Osteocyte (in vitro differentiated cells): ENCODE measurements around the gene KIF15. TPM values are rescaled to one million over a fixed set of nuclear protein-coding genes. Genes with fewer than 3 reads are reported as not detected.

ENCODE experiments used
- DNase-seq: peaks from one replicate; pipeline ENCODE4 v3.0.0; 2021; ENCODE audit warnings: mixed read lengths; ENCODE audit not compliant: unreplicated experiment; ENCODE audit errors: extremely low spot score
- H3K27ac Mint-ChIP-seq: one replicate; pipeline ENCODE4 v1.8.0; 2021; ENCODE audit warnings: mild to moderate bottlenecking, mixed read lengths; ENCODE audit not compliant: unreplicated experiment
- H3K27me3 Mint-ChIP-seq: one replicate; pipeline ENCODE4 v1.8.0; 2021; ENCODE audit warnings: mixed read lengths; ENCODE audit not compliant: unreplicated experiment
- H3K36me3 Mint-ChIP-seq: one replicate; pipeline ENCODE4 v1.8.0; 2021; ENCODE audit warnings: mixed read lengths; ENCODE audit not compliant: unreplicated experiment
- H3K4me1 Mint-ChIP-seq: one replicate; pipeline ENCODE4 v1.8.0; 2021; ENCODE audit warnings: mixed read lengths; ENCODE audit not compliant: unreplicated experiment
- H3K4me3 Mint-ChIP-seq: one replicate; pipeline ENCODE4 v1.8.0; 2021; ENCODE audit warnings: mild to moderate bottlenecking, moderate library complexity, mixed read lengths; ENCODE audit not compliant: unreplicated experiment
- H3K9me3 Mint-ChIP-seq: one replicate; pipeline ENCODE4 v1.8.0; 2021; ENCODE audit warnings: mixed read lengths; ENCODE audit not compliant: unreplicated experiment
- total RNA-seq: library from RNA; stranded (reverse); gene quantifications from 2 replicates; pipeline ENCODE4 v1.2.1, GENCODE V29; 2021
- TF ChIP-seq, protein P1 (sequence below): fragments of 200-600 bp; sonication (generic); IDR thresholded peaks from 2 replicates; pipeline ENCODE4 v1.5.0; 2021; ENCODE audit warnings: antibody characterized with exemption, mild to moderate bottlenecking, moderate library complexity

Gene KIF15
- total RNA-seq, 1 donor from 2014 or later = 3.1 TPM

DNA sequence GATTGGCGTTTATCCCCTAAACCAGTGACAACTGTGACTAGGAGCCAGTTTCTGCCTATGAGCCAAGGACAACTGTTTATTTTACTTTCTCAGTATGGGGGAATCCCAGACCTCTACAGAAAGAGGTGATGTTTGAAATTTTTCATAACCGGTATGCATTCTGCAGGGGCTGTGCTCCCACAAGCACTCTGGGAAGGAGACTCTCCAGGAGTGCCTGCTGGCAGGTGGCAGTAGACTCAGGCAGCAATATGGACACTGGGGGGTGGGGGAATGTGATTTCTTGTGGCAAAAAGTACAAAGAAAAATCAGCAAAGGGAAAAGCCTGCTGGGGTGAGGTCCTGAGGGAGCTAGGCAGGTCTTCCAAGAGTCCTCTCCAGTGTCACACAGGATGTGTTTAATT is 118.7 kb downstream of the KIF15 start:
- Mint-ChIP-seq H3K4me1 (peaks cover 36% of the 10 kb centered on the region), H3K36me3 (no peaks in the 10 kb centered on the region), H3K4me3 (no peak overlapping the region), H3K27ac (no peak overlapping the region), H3K9me3 (no peaks in the 10 kb centered on the region), H3K27me3 (no peaks in the 10 kb centered on the region)
- no peak for DNase-seq
- TF ChIP-seq, protein P1, sequence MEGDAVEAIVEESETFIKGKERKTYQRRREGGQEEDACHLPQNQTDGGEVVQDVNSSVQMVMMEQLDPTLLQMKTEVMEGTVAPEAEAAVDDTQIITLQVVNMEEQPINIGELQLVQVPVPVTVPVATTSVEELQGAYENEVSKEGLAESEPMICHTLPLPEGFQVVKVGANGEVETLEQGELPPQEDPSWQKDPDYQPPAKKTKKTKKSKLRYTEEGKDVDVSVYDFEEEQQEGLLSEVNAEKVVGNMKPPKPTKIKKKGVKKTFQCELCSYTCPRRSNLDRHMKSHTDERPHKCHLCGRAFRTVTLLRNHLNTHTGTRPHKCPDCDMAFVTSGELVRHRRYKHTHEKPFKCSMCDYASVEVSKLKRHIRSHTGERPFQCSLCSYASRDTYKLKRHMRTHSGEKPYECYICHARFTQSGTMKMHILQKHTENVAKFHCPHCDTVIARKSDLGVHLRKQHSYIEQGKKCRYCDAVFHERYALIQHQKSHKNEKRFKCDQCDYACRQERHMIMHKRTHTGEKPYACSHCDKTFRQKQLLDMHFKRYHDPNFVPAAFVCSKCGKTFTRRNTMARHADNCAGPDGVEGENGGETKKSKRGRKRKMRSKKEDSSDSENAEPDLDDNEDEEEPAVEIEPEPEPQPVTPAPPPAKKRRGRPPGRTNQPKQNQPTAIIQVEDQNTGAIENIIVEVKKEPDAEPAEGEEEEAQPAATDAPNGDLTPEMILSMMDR = no peak

DNA sequence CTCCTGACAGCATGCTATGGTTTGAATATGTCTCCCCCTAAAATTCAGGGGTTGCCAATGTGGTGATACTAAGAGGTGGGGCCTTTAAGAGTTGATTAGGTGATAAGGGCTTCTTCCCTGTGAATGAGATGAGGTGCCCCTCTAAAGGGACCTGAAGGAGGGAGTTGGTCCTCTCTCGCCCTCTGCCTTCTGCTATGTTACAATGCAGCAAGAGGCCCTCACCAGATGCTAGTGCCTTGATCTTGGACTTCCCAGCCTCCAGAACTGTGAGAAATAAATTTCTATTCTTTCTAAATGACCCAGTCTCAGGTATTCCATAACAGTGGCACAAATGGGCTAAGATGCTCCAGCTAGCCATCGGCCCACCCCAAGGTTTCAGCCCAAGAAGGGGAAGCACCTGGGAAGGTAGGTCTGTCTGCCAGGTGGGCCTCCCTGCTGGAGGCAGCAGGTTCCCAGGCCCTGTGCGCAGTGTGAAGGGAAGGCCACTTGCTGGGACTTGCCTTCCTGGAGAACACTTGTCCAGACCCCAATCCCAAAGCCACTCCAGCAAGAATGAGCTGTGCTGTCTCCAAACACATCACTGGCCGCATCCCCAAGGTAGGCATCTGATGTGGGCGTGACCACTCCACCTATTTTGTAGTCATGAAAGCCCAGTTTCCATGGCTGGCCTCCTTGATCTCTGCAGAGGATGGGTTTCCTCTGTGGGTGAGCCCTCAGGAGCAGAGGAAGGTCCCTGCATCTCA is 121.8 kb downstream of the KIF15 start:
- H3K27ac Mint-ChIP-seq = peak overlapping the region; percentile 89
- no peaks in the 10 kb centered on the region for H3K9me3 Mint-ChIP-seq
- no peak for DNase-seq
- H3K27me3 Mint-ChIP-seq = no peaks in the 10 kb centered on the region
- TF ChIP-seq, protein P1 = peak; percentile 31
- H3K4me3 Mint-ChIP-seq = no peak overlapping the region
- H3K4me1 Mint-ChIP-seq = peaks cover 59% of the 10 kb centered on the region
- H3K36me3 Mint-ChIP-seq = no peaks in the 10 kb centered on the region

DNA sequence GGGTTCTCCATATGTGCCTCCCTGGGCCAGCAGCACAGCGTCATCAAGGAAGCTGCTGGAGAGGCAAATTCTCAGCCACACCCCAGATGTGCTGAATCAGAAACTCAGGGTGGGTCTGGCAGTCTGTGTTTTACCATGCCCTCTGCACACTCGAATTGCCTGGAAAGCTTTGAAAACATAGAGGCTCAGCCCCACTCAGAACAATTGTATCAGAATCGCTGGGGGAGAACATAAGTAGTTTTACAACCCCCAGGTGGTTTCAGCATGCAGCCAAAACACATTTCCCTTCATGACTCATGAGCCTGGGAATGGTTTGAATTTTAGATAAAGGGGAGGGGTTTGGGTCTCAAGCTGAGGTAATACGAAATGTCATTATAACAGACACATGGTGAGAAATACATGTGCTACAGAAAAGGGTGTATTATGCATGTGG is 122.4 kb downstream of the KIF15 start:
- Mint-ChIP-seq H3K27me3 (no peaks in the 10 kb centered on the region), H3K4me3 (no peak overlapping the region), H3K27ac (peak overlapping the region; percentile 89), H3K36me3 (no peaks in the 10 kb centered on the region), H3K9me3 (no peaks in the 10 kb centered on the region), H3K4me1 (peaks cover 59% of the 10 kb centered on the region)
- DNase-seq = no peak
- TF ChIP-seq, protein P1 = no peak

DNA sequence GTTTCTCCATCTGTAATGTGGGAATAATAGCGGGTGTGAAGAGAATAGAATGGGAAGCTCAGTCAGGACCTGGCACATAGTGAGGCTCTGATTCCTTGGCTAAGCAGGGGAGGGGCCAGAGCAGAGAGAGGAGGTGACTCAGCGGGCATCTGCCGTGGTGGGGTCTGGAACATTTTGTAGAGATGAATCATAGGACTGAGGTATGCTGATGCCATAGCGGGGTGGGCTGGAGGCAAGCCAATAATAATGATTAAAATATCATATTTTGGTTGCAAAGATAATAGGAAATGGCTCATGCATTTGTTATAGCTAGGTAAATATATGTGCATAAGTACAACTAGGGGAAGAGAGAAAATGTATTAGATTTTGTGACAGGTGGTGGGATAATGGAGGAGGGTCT is 124.0 kb downstream of the KIF15 start:
- Mint-ChIP-seq H3K9me3 (no peaks in the 10 kb centered on the region), H3K27me3 (no peaks in the 10 kb centered on the region), H3K27ac (peak overlapping the region; percentile 89), H3K4me3 (no peak overlapping the region), H3K4me1 (peaks cover 52% of the 10 kb centered on the region), H3K36me3 (no peaks in the 10 kb centered on the region)
- DNase-seq = peak; percentile 92
- TF ChIP-seq, protein P1 = no peak

DNA sequence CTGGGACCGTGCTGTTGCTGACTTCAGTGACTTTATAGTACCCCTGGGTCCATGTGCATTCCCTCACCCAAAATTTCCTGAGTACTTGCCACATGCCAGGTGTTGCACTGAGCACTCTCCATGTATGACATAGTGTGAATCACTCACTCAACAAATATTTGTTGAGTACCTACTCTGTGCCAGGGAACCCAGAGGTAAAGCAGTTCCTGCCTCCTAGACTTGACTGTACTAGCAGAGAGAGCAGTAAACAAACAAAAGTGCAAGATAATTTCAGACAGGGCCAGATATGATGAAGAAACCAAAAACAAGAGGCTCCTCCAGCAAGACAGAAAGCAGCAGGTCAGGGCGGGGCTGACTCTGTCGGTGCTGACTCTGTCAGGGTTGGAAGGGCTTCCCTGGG is 125.0 kb downstream of the KIF15 start:
- Mint-ChIP-seq H3K9me3 (no peaks in the 10 kb centered on the region), H3K4me1 (peaks cover 51% of the 10 kb centered on the region), H3K36me3 (no peaks in the 10 kb centered on the region), H3K27me3 (no peaks in the 10 kb centered on the region), H3K27ac (no peak overlapping the region), H3K4me3 (no peak overlapping the region)
- TF ChIP-seq, protein P1 = no peak
- no peak for DNase-seq
